Erythroblast (primary cell): Measurements from ENCODE around the gene IST1.

Experiments used
- GATA1 ChIP-seq: IDR thresholded peaks from 2 replicates; pipeline ENCODE4 v1.6.1; 2011; ENCODE audit warnings: low read depth, mild to moderate bottlenecking, control low read depth, low read length, moderate library complexity
- POLR2A ChIP-seq: IDR thresholded peaks from 2 replicates; pipeline ENCODE4 v1.6.1; 2011; ENCODE audit warnings: mild to moderate bottlenecking, low read length

GRCh38 chr16:71894229-71894920 is 956 bp upstream of the IST1 start:
- TF ChIP-seq POLR2A (no peak), GATA1 (no peak)
